Glomerular visceral epithelial cell (primary cell): ENCODE data around the gene ARHGAP22.

ENCODE experiments used
- DNase-seq: peaks from one replicate; pipeline ENCODE4 v3.0.0-alpha.2; 2016; ENCODE audit errors: extremely low spot score

Gene ARHGAP22

DNA sequence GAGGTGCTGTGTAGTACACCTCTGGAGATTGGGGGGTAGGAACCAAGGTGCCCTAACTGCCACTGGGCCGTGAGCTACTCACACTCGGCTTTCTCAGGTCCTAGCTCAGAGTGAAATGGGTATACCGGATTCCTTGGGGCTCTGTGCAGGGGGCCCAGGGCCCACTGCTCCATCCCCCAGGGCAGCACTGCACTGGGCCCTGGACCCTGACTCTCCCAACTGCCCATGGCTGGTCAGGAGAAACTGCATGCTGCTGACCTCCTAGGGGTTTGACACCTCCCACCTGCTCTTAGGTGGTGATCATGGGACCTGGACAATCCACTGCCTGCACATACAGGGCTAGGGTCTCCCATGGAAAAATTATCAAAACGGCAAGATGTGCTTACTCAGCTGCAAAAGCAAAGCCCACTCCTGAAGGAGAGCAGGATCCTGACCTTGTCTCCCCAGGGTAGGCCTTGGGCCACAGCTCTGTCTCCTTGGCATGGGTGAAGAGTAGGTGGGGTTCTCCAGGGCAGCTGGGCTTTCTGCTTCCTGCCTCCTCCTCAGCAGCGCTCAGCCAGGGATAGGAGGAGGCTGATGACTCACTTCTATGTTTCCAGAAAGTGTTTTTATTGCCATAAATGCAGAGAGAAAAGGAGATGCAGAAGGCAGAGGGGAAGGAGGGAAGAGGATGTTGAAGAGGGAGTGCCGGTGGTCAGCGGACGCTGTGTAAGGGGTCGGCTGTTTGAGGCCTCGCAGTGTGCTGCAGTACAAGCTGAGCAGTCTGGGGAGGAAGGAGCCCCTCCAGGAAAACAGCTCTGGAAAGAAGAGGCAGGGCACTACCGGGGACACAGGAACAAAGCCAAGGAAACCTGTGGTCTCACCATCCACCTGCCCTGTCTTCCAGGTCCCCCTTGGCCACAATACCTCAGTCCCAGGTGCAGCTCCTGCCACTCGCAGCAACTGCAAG lies 107.8 kb downstream of the ARHGAP22 start:
- peak; percentile 61 for DNase-seq

GRCh38 chr10:48496105-48496830 lies 108.6 kb downstream of the ARHGAP22 start:
- no peak for DNase-seq

DNA sequence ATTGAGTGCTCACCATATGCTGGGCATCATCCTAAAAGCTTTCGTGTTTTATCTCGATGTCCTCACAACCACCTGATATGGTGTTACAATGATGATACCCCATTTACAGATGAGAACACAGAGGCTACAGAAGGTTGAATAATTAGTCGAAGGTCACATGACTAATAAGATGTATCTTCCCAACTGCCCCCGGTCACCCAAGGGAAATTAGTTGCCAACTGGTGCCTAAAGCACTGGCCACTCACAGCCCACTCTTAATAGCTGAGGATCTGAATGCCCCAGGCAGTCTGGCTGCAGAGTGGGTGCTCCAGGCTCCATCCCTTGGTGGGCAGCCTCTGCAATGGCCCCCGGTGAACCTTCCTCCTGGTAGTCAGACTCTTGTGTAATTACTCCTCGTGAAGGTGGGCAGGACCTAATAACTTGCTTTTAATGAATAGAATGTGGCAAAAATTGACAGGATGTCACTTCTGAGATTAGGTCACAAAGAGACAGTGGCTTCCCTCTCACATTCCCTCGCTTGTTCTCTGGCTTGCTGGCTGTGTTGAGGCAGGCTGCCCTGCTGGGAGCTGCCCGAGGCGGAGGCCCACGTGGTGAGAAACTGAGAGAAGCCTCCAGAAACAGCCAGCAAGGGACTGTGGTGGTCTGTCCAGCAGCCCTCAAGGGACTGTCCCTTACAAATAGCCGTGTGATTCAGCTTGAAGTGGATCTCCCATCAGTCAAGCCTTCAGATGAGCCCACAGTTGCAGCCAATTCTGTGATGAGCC lies 109.4 kb downstream of the ARHGAP22 start:
- DNase-seq: no peak

DNA sequence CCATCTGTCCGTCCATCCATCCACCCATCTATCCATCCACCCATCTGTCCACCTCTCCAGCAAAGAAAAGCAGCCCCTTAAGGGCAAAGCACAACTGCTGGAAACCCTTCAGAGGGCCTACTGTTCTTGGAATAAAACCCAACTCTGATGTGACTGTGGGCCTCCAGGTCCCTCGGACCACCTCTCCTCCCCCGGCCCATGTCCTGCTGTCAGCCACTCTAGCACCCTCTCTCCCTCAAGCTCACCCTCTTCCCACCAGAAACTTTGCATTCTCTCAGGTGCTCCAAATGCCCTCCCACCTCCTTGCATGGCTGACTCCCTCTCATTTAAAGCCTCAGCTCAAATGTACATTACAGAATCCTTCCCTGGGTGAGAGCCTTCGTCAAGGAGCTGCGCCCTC lies 110.3 kb downstream of the ARHGAP22 start:
- no peak for DNase-seq

- no peak for DNase-seq
Observed at GRCh38 chr10:48494073-48494472, 110.8 kb downstream of the ARHGAP22 start.

- DNase-seq: peak; percentile 13
Observed at GRCh38 chr10:48493083-48493871, 111.6 kb downstream of the ARHGAP22 start.

DNA sequence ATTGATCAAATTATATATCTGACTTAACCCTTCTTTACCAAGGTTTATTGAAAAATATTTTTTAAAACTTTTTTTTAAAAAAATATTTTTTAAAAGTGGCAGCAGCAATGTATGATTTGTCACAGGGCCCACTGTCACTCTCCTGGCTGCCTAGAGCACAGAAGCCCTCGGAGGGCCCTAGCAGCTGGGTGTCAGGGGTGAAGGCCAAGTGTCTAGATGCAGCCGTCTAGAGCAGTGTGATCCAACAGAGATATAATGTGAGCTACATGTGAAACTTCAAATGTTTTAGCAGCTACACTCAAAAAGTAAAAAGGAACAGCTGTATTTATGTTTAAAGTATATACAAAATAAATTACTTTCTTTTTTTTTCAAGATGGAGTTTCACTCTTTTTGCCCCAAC lies 112.7 kb downstream of the ARHGAP22 start:
- DNase-seq: no peak

- no peak for DNase-seq
Observed at GRCh38 chr10:48491392-48492139, 113.3 kb downstream of the ARHGAP22 start.

GRCh38 chr10:48490946-48491345 lies 113.9 kb downstream of the ARHGAP22 start:
- DNase-seq: no peak

GRCh38 chr10:48490571-48490940 lies 114.3 kb downstream of the ARHGAP22 start:
- no peak for DNase-seq

DNA sequence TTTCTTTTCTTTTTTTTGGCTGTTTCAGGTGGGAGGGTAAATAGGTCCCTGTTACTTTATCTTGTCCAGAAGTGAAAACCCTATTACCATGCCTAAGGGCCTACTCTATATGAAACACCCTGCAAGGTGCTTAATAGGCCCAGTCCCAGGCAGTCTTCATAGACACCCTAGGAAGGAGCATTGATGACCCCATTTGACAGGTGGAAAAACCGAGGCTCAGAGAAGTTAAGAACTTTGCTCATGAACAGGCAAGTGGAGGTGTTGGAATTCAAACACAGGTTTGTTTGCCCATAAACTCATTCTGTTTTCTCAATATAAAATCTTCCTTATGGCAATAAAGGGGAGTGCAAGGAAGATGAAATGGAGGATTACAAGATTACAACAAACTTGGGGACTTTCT lies 115.8 kb downstream of the ARHGAP22 start:
- DNase-seq: no peak

DNA sequence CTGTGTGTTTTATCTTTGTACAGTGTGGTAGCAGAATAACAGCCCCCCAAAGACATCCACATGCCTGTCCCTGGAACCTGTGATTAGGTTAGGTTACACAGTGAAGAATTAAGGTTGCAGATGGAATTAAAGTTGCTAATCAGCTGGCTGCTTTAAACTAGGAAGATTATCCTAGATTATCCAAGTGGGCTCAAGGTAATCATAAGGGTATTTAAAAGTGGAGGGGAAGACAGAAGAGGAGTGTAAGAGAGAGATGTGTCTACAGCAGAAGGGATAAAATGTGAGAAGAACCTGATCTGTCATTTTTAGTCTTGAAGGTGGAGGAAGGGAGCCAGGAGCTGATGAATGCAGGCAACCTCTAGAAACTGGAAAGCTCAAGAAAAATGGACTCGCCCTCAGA lies 117.6 kb downstream of the ARHGAP22 start:
- DNase-seq: no peak

- DNase-seq: no peak
Observed at GRCh38 chr10:48485711-48486110, 119.2 kb downstream of the ARHGAP22 start.

- DNase-seq: no peak
Observed at GRCh38 chr10:48484911-48485310, 120.0 kb downstream of the ARHGAP22 start.

- no peak for DNase-seq
Observed at GRCh38 chr10:48482207-48482606, 122.7 kb downstream of the ARHGAP22 start.

GRCh38 chr10:48481385-48481784 lies 123.5 kb downstream of the ARHGAP22 start:
- DNase-seq: no peak

DNA sequence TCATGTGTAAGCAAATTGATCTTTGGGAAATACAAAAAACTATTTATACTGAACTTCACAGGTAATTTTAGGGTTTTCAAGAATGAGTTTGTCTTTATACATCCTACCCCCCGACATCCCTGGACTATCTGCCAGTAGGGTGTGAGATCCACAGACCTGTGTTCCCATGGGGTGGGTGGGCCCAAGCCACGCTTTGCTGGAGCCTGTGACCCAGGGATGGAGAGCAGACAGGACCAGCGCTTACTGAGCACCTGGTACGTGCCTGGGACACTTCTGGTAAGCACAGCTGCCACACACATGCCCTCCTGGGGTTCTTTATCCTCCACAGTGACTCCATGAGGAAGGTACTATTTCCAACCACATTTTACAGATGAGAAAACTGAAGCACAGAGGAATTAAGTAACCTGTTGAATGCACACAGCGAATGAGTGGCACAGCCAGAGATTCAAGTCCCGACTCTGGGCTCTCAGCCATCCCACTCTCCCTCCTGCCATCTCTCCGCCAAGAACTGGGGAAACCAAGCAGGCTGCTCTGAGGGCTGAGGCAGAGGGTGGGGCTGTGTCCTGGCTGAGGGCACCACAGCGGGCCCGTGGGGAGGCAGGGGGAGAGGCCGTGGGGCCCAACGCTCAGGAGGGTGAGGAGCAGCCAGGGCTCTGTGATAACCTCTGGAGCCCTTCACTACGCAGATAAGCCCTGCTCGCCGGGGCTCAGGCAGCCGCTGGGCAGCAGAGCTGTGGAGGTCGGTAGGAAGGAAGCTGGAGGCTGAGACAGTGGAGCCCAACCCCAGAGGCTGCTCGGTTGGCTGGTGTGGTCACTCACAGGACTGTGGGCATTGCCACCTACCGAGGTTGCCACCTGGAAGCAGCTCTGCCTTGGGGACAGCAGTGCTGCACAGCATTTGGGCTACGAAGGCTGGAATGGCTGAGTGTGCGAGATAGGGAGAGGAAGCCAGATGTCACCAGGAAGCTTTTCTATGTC lies 124.2 kb downstream of the ARHGAP22 start:
- no peak for DNase-seq

- no peak for DNase-seq
Observed at GRCh38 chr10:48478980-48479811, 125.7 kb downstream of the ARHGAP22 start.

DNA sequence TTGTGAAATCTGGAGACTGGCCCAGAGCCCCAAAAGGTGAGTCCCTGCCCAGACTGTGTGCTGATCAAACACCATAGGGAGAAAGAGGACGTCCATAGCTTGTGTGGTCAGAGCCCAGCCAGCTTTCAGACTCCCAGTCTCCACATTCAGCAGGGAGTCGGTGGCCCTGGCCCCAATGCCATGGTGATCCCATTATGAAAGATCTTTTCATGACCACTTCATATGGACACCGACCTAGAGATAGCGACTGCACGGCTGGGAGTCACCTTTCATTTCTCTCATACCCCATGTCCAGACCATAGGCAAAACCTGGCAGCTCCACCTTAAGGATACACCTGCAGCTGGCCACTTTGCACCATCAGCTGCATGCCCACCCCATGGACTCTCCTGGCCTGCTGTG lies 126.4 kb downstream of the ARHGAP22 start:
- DNase-seq: no peak
